ENCODE data around the gene RAD51C. TPM values are rescaled to one million over a fixed set of nuclear protein-coding genes. Genes with fewer than 3 reads are reported as not detected.
A peak's percentile ranks its signal among the peaks of the same experiment; 100 is the strongest.

Gene RAD51C
- total and polyA plus RNA-seq, 9 of the 15 experiments (the other 6 are each of a cell fraction or from before 2014, with no cell fraction given), result 93.9 to 341 (median 135) TPM

DNA sequence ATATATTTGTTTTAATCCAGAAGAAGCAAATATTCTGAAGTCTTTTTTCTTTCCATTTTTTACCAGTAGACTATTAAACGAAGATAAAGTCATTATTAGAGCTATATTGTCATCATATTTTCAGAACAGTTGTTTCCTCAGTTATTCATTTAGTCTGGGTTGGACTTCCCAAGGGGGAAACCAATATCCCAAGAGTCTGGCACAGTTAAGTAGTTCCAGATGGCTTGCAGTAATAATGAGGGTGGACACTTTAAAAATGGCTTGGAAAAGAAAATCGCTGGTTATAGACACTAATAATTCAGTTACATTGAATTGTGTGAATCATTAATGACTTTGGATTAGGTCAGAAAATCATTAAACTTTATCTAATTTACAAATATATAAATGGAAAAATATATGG lies 67.1 kb downstream of the RAD51C start:
- Histone ChIP-seq H2AFZ (ENCODE audit: low read depth, low read length) (no peak overlapping the region), H3K79me2 (ENCODE audit: control insufficient read depth, insufficient read depth, low read length) (peaks cover 8% of the 10 kb centered on the region; the same call in 2 of the 3 replicates), H3K27ac (ENCODE audit: extremely low read depth, low read depth, low read length) (no peak overlapping the region), H3K27me3 (ENCODE audit: control insufficient read depth in 2 of 2, insufficient read depth in 2 of 2, low read length in 2 of 2) (no peaks in the 10 kb centered on the region), H3K4me3 (no peak overlapping the region), H3K36me3 (ENCODE audit: control insufficient read depth, insufficient read depth, low read length) (no peaks in the 10 kb centered on the region), H3K9me1 (ENCODE audit: control insufficient read depth, insufficient read depth, low read length) (no peaks in the 10 kb centered on the region), H3K4me1 (replicated peaks in 1 of 2; ENCODE audit: control insufficient read depth in 2 of 2, insufficient read depth in 2 of 2, low read length in 2 of 2) (peaks cover 11 to 14% of the 10 kb centered on the region in 2 experiments), H4K20me1 (replicated peaks; ENCODE audit: control insufficient read depth, insufficient read depth, low read length) (no peaks in the 10 kb centered on the region), H3K9me3 (replicated peaks; ENCODE audit: control insufficient read depth, insufficient read depth, low read depth, low read length) (no peaks in the 10 kb centered on the region), H3K9ac (ENCODE audit: insufficient read depth in 1 of 2, low read depth in 2 of 2, low read length in 2 of 2) (no peak overlapping the region), H3K4me2 (ENCODE audit: insufficient read depth, low read length) (no peak overlapping the region)
- intact Hi-C loops (cut with micrococcal nuclease) (no loop called here), in situ Hi-C loops (cut with MboI) (no loop called here)
- POLR2A ChIA-PET, result no interaction called here
- ATAC-seq (no peak), DNase-seq (ENCODE audit: extremely low read depth in 1 of 4, low spot score in 3 of 4) (no peak), FAIRE-seq (no peak)
- CTCF ChIA-PET (ENCODE audit: low intra/inter-chr PET ratio), result no interaction called here
- no peak for TF ChIP-seq EP300 (IDR thresholded peaks at IDR 0.05; ENCODE audit: low read length)
- TF ChIP-seq, protein P1, sequence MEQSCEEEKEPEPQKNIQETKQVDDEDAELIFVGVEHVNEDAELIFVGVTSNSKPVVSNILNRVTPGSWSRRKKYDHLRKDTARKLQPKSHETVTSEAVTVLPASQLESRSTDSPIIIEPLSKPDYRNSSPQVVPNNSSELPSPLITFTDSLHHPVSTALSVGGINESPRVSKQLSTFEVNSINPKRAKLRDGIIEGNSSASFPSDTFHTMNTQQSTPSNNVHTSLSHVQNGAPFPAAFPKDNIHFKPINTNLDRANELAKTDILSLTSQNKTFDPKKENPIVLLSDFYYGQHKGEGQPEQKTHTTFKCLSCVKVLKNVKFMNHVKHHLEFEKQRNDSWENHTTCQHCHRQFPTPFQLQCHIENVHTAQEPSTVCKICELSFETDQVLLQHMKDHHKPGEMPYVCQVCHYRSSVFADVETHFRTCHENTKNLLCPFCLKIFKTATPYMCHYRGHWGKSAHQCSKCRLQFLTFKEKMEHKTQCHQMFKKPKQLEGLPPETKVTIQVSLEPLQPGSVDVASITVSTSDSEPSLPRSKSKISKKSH (CRISPR knock-in tag; IDR thresholded peaks at IDR 0.05), result no peak
- TF ChIP-seq, protein P2, sequence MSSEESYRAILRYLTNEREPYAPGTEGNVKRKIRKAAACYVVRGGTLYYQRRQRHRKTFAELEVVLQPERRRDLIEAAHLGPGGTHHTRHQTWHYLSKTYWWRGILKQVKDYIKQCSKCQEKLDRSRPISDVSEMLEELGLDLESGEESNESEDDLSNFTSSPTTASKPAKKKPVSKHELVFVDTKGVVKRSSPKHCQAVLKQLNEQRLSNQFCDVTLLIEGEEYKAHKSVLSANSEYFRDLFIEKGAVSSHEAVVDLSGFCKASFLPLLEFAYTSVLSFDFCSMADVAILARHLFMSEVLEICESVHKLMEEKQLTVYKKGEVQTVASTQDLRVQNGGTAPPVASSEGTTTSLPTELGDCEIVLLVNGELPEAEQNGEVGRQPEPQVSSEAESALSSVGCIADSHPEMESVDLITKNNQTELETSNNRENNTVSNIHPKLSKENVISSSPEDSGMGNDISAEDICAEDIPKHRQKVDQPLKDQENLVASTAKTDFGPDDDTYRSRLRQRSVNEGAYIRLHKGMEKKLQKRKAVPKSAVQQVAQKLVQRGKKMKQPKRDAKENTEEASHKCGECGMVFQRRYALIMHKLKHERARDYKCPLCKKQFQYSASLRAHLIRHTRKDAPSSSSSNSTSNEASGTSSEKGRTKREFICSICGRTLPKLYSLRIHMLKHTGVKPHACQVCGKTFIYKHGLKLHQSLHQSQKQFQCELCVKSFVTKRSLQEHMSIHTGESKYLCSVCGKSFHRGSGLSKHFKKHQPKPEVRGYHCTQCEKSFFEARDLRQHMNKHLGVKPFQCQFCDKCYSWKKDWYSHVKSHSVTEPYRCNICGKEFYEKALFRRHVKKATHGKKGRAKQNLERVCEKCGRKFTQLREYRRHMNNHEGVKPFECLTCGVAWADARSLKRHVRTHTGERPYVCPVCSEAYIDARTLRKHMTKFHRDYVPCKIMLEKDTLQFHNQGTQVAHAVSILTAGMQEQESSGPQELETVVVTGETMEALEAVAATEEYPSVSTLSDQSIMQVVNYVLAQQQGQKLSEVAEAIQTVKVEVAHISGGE (CRISPR knock-in tag; IDR thresholded peaks at IDR 0.05), result peak in 1 of 3 experiments; percentile 29; a peak in 1 of 6 replicates
- no peak for TF ChIP-seq SOX6 (IDR thresholded peaks at IDR 0.05)
- TF ChIP-seq KLF10 (CRISPR knock-in tag; IDR thresholded peaks at IDR 0.05), result no peak
- TF ChIP-seq CHCHD3 (CRISPR knock-in tag; IDR thresholded peaks at IDR 0.05), result no peak
- TF ChIP-seq ELF1 (tag; IDR thresholded peaks at IDR 0.05), result no peak
- 28% methylated on average over 2 of the region's 2 CpGs for WGBS (ENCODE audit: insufficient coverage, low coverage, missing lambda C conversion rate)
- no TSS peak for BruUV-seq (replicated peaks)

Measured in K562 (cell line).